Bone marrow (tissue), 2 donors: ENCODE results near the gene SURF1.

Experiments used
- DNase-seq, 2 donors: peaks; one replicate each; lab custom pipeline; 2025; lab: John Stamatoyannopoulos, UW

The SURF1 gene

GRCh38 chr9:133361507-133362092, 5.3 kb upstream of the SURF1 start:
- no peak for DNase-seq

GRCh38 chr9:133360400-133361393, 4.4 kb upstream of the SURF1 start:
- no peak for DNase-seq

GRCh38 chr9:133359399-133360175, 3.3 kb upstream of the SURF1 start:
- no peak for DNase-seq

GRCh38 chr9:133357656-133358055, 1.4 kb upstream of the SURF1 start:
- DNase-seq = no peak

GRCh38 chr9:133355881-133356357, 368 bp downstream of the SURF1 start:
- no peak for DNase-seq

- DNase-seq = no peak
Observed at GRCh38 chr9:133354766-133355165, 1.5 kb downstream of the SURF1 start.

- DNase-seq = no peak
Observed at GRCh38 chr9:133353548-133353947, 2.7 kb downstream of the SURF1 start.

GRCh38 chr9:133352635-133353340, 3.5 kb downstream of the SURF1 start:
- no peak for DNase-seq

- DNase-seq = no peak
Observed at GRCh38 chr9:133351908-133352634, 4.2 kb downstream of the SURF1 start.

GRCh38 chr9:133351526-133351907, 4.8 kb downstream of the SURF1 start:
- no peak for DNase-seq

- no peak for DNase-seq
Observed at GRCh38 chr9:133349965-133350616, 6.2 kb downstream of the SURF1 start.

- DNase-seq = no peak
Observed at GRCh38 chr9:133348718-133349573, 7.3 kb downstream of the SURF1 start.

- peak; percentile 80 to 94 for DNase-seq
Observed at GRCh38 chr9:133347985-133348717, 8.1 kb downstream of the SURF1 start, which contains the start of the genes MED22 and RPL7A. Gene MED22 (minus strand): TSS chr9:133348131. CDS start chr9:133346662, 1,469 bp downstream. Gene RPL7A (plus strand): TSS chr9:133348218. CDS start chr9:133348244, 26 bp downstream.

- no peak for DNase-seq
Observed at GRCh38 chr9:133347515-133347984, 8.7 kb downstream of the SURF1 start.

- DNase-seq = no peak
Observed at GRCh38 chr9:133346021-133346785, 10.1 kb downstream of the SURF1 start.

- DNase-seq = no peak
Observed at GRCh38 chr9:133345596-133345995, 10.7 kb downstream of the SURF1 start.

GRCh38 chr9:133344979-133345378, 11.3 kb downstream of the SURF1 start:
- no peak for DNase-seq

- no peak for DNase-seq
Observed at GRCh38 chr9:133344071-133344470, 12.2 kb downstream of the SURF1 start.
